C4-2B (cell line): ENCODE data around the gene OGDHL.

Source experiments
- ZFX ChIP-seq: fragments of 450-650 bp; IDR thresholded peaks from 2 replicates; pipeline ENCODE4 v1.6.1; 2017
- TF ChIP-seq, protein P1 (sequence below): fragments of 450-650 bp; conservative IDR thresholded peaks from 2 replicates; pipeline ENCODE4 v1.5.1; 2017; ENCODE audit warnings: mild to moderate bottlenecking

DNA sequence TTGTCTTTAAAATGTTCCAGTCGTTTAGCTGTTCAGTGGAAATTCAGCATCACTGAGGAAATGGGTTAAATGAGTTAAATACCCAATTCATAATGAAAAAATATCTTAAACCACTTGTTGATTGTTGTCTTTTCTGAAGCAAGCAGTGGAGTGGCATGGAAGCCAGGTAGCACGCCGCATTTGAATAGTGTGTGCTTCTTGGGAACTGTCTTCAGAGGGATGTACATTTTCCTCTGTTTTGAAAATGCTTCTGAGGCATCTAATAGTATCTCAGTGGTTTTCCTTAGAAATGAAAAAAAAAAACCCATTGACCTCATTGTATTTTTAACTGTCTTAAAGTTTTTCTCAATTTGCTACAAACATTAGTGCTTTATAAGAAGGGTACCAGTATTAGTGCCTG, 54.5 kb downstream of the OGDHL start:
- TF ChIP-seq, protein P1, sequence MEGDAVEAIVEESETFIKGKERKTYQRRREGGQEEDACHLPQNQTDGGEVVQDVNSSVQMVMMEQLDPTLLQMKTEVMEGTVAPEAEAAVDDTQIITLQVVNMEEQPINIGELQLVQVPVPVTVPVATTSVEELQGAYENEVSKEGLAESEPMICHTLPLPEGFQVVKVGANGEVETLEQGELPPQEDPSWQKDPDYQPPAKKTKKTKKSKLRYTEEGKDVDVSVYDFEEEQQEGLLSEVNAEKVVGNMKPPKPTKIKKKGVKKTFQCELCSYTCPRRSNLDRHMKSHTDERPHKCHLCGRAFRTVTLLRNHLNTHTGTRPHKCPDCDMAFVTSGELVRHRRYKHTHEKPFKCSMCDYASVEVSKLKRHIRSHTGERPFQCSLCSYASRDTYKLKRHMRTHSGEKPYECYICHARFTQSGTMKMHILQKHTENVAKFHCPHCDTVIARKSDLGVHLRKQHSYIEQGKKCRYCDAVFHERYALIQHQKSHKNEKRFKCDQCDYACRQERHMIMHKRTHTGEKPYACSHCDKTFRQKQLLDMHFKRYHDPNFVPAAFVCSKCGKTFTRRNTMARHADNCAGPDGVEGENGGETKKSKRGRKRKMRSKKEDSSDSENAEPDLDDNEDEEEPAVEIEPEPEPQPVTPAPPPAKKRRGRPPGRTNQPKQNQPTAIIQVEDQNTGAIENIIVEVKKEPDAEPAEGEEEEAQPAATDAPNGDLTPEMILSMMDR = no peak
- no peak for TF ChIP-seq ZFX
